ENCODE data around the gene TOR3A.

The TOR3A gene

DNA sequence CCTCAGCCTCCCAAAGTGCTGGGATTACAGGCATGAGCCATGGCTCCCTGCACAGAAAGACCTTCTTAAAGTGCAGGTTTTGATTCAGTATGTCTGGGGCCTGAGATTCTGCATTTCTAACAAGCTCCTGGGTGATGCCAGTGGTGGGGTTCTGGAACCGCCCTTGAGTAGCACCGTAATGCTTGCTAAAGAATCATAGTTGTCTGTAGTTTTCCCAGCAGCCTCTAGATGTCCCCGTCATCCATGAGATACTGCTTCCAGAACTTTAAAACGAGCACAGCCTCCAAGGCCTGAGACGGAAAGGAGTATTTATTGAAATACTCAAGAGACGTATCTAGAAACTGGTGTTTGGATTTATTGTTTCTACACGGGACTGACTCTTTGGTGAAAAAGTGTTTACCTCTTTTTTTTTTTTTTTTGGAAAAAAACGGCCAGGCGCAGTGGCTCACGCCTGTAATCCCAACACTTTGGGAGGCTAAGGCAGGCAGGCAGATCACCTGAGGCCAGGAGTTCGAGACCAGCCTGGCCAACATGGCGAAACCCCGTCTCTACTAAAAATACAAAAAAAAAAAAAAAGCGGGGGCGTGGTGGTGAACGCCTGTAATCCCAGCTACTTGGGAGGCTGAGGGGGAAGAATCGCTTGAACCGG, 2.6 kb upstream of the TOR3A start:
- no peak overlapping the region for H3K4me3 ChIP-seq (replicated peaks; ENCODE audit: insufficient read depth, low read length)
- TF ChIP-seq POLR2AphosphoS5 (IDR thresholded peaks at IDR 0.05; ENCODE audit: low read depth) (no peak), GABPA (IDR thresholded peaks at IDR 0.05; ENCODE audit: low read depth) (no peak)
- TF ChIP-seq, protein P1, sequence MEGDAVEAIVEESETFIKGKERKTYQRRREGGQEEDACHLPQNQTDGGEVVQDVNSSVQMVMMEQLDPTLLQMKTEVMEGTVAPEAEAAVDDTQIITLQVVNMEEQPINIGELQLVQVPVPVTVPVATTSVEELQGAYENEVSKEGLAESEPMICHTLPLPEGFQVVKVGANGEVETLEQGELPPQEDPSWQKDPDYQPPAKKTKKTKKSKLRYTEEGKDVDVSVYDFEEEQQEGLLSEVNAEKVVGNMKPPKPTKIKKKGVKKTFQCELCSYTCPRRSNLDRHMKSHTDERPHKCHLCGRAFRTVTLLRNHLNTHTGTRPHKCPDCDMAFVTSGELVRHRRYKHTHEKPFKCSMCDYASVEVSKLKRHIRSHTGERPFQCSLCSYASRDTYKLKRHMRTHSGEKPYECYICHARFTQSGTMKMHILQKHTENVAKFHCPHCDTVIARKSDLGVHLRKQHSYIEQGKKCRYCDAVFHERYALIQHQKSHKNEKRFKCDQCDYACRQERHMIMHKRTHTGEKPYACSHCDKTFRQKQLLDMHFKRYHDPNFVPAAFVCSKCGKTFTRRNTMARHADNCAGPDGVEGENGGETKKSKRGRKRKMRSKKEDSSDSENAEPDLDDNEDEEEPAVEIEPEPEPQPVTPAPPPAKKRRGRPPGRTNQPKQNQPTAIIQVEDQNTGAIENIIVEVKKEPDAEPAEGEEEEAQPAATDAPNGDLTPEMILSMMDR (IDR thresholded peaks at IDR 0.05; ENCODE audit: insufficient read depth, low read length), result peak; percentile 53
- no peak overlapping the region for H3K27ac ChIP-seq (replicated peaks)
- peak; percentile 34 to 71 for DNase-seq (ENCODE audit: low read depth in 1 of 2, low spot score in 1 of 2)
- no peaks in the 10 kb centered on the region for H3K27me3 ChIP-seq (ENCODE audit: insufficient read depth, poor library complexity, severe bottlenecking)

DNA sequence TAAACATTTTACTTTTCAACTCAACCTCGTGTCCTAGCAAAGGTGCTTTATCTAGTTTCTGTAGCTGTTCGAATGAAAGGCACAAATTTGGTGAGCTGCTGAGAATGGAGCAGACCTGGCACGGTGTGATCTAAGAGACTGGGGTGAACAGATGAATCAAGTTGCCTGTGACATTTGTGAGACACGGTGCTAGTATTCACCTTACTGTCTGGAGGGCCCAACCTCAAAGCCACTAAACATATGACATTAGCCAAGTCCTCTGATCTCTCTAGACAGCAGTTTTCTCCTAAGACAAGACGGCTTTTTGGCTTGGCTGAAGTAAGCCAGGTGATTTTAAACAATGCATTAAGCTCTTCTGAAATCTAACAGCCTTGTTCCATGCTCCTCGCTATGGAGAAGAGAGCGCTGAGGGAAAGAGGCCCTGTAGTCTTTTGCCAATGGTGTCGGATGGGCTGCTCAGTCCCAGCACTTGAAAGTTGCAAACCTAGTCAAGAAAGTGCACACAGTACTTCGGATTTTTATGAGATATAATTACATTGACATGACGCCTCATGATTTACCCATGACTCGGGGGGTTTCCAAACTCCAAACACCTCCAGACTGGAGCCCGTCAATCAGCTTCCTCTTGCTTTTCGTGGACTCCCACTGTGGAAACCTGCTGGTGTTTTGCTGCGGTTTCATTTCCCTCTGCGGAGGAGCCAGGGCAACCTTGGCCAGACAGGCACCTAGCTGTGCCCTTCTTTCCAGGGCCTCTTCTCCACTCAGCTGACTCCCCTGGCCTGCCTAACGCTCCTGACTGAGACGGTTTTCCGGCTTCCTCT, 794 bp upstream of the TOR3A start:
- peak overlapping the region; percentile 83 for H3K27ac ChIP-seq (replicated peaks)
- H3K4me3 ChIP-seq (replicated peaks; ENCODE audit: insufficient read depth, low read length), result peak overlapping the region; percentile 75
- DNase-seq (ENCODE audit: low read depth in 1 of 2, low spot score in 1 of 2), result no peak
- H3K27me3 ChIP-seq (ENCODE audit: insufficient read depth, poor library complexity, severe bottlenecking), result no peaks in the 10 kb centered on the region
- TF ChIP-seq, protein P1 (IDR thresholded peaks at IDR 0.05; ENCODE audit: insufficient read depth, low read length), result no peak
- TF ChIP-seq GABPA (IDR thresholded peaks at IDR 0.05; ENCODE audit: low read depth) (no peak), SPI1 (IDR thresholded peaks at IDR 0.05; ENCODE audit: borderline replicate concordance, low read depth) (no peak), POLR2AphosphoS5 (IDR thresholded peaks at IDR 0.05; ENCODE audit: low read depth) (no peak)
- TF ChIP-seq, protein P2, sequence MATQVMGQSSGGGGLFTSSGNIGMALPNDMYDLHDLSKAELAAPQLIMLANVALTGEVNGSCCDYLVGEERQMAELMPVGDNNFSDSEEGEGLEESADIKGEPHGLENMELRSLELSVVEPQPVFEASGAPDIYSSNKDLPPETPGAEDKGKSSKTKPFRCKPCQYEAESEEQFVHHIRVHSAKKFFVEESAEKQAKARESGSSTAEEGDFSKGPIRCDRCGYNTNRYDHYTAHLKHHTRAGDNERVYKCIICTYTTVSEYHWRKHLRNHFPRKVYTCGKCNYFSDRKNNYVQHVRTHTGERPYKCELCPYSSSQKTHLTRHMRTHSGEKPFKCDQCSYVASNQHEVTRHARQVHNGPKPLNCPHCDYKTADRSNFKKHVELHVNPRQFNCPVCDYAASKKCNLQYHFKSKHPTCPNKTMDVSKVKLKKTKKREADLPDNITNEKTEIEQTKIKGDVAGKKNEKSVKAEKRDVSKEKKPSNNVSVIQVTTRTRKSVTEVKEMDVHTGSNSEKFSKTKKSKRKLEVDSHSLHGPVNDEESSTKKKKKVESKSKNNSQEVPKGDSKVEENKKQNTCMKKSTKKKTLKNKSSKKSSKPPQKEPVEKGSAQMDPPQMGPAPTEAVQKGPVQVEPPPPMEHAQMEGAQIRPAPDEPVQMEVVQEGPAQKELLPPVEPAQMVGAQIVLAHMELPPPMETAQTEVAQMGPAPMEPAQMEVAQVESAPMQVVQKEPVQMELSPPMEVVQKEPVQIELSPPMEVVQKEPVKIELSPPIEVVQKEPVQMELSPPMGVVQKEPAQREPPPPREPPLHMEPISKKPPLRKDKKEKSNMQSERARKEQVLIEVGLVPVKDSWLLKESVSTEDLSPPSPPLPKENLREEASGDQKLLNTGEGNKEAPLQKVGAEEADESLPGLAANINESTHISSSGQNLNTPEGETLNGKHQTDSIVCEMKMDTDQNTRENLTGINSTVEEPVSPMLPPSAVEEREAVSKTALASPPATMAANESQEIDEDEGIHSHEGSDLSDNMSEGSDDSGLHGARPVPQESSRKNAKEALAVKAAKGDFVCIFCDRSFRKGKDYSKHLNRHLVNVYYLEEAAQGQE (IDR thresholded peaks at IDR 0.05; ENCODE audit: insufficient replicate concordance, low read depth), result no peak

DNA sequence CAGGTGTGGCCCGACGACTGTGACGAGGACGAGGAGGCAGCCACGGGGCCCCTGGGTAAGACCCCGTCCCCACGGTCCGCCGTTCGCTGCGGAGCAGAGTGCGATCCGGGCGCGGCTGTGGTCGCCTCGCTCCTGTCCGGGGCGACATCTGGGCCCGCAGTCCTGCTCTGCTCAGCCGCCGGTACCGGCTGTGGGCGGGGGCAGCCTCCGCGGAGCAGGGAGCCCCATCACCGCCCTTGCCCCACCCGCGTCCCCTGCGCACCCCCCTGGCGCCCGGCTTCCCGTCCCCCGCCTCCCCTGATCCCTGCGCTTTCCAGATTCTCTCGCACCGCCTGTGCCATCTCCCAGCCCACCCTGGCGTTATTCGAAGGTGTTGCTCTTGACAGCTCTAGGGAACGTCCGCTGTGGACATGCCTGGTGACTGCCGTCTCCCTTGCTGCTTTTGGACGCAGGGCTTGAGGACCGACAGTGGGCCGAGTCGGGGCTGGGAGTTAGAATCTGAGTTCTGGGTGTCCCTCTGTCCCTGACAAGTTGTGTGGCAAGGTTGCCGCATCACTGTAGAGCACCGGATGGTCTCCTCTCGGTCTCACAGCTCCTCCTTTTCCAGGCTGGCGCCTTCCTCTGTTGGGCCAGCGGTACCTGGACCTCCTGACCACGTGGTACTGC, 596 bp downstream of the TOR3A start:
- TF ChIP-seq SPI1 (IDR thresholded peaks at IDR 0.05; ENCODE audit: borderline replicate concordance, low read depth) (no peak), GABPA (IDR thresholded peaks at IDR 0.05; ENCODE audit: low read depth) (no peak), POLR2AphosphoS5 (IDR thresholded peaks at IDR 0.05; ENCODE audit: low read depth) (no peak)
- TF ChIP-seq, protein P1 (IDR thresholded peaks at IDR 0.05; ENCODE audit: insufficient read depth, low read length), result no peak
- TF ChIP-seq, protein P2 (IDR thresholded peaks at IDR 0.05; ENCODE audit: insufficient replicate concordance, low read depth), result no peak
- Histone ChIP-seq H3K27me3 (ENCODE audit: insufficient read depth, poor library complexity, severe bottlenecking) (no peaks in the 10 kb centered on the region), H3K27ac (replicated peaks) (peak overlapping the region; percentile 83), H3K4me3 (replicated peaks; ENCODE audit: insufficient read depth, low read length) (peak overlapping the region; percentile 75)
- DNase-seq (ENCODE audit: low read depth in 1 of 2, low spot score in 1 of 2), result no peak
